AG04449 (cell line): ENCODE results near the gene ADGRG2.
"Not testable (repeated sequence)": the region's sequence is repeated elsewhere in the genome, so short reads cannot be mapped to it uniquely, and the experiment has no call there.

ENCODE experiments used
- CTCF ChIA-PET: fragments of 350-600 bp; formaldehyde crosslinking; extraction: SDS; loops from one replicate; lab custom pipeline; 2021; ENCODE audit warnings: antibody characterized with exemption; lab: Yijun Ruan, JAX
- POLR2A ChIA-PET: fragments of 400-600, 350-600 bp; formaldehyde crosslinking; extraction: SDS; loops from one replicate; lab custom pipeline; 2020; ENCODE audit warnings: antibody characterized with exemption, inconsistent platforms; lab: Yijun Ruan, JAX
- DNase-seq: peaks from one replicate; pipeline ENCODE4 v3.0.0-alpha.2; 2010; ENCODE audit warnings: low read depth, low spot score
- H3K4me3 ChIP-seq: 2 replicates; pipeline ENCODE4 v1.5.1; 2011; ENCODE audit warnings: low read depth, mild to moderate bottlenecking, control low read depth, low read length
- TF ChIP-seq, protein P1 (sequence below): IDR thresholded peaks from one replicate; pipeline ENCODE4 v1.5.1; 2011; ENCODE audit warnings: mild to moderate bottlenecking, moderate library complexity, low read length, control low read depth, inconsistent platforms; ENCODE audit not compliant: insufficient read depth; ENCODE audit errors: missing control alignments

Gene ADGRG2

DNA sequence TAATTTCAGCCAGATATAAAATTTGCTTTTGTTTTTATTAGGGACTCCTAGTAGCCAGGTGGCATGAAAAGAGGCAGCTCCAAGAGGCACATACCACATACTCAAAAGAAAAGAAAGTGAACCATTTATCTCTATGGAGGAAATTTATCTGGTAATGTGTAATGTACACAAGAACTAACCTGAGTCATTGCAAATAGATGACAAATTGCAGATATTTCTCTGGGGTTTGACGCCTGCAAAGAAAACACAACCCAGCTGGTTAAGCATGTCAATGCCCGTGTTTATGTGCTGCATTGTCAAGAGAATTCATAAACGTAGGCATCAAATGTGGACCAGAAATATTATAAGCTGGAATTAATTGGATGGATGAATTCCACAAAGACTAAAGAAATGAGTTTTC, 91.5 kb downstream of the ADGRG2 start:
- ChIA-PET CTCF (interaction anchor here (1.3 kb wide), 1 partner anchor 9 kb away, joined by 6 read pairs; no protein-coding TSS in a partner anchor), POLR2A (no interaction called here)
- TF ChIP-seq, protein P1, sequence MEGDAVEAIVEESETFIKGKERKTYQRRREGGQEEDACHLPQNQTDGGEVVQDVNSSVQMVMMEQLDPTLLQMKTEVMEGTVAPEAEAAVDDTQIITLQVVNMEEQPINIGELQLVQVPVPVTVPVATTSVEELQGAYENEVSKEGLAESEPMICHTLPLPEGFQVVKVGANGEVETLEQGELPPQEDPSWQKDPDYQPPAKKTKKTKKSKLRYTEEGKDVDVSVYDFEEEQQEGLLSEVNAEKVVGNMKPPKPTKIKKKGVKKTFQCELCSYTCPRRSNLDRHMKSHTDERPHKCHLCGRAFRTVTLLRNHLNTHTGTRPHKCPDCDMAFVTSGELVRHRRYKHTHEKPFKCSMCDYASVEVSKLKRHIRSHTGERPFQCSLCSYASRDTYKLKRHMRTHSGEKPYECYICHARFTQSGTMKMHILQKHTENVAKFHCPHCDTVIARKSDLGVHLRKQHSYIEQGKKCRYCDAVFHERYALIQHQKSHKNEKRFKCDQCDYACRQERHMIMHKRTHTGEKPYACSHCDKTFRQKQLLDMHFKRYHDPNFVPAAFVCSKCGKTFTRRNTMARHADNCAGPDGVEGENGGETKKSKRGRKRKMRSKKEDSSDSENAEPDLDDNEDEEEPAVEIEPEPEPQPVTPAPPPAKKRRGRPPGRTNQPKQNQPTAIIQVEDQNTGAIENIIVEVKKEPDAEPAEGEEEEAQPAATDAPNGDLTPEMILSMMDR, result no peak
- DNase-seq, result no peak
- H3K4me3 ChIP-seq, result no peak overlapping the region

DNA sequence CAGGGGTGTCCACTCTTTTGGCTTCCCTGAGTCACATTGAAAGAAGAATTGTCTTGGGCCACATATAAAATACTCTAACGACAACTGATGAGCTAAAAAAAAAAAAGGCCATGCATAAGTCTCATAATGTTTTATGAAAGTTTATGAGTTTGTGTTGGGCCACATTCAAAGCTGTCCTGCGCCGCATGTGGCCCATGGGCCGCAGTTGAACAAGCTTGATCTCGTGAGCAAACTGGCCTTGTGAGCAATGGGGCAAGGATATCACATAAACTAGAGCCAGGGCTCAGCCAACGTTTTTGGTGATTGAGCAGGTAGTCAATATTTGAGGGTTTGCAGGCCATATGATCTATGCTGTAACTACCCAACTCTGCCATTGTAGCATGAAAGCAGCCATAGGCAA, 93.7 kb downstream of the ADGRG2 start:
- H3K4me3 ChIP-seq, result no peak overlapping the region
- CTCF ChIA-PET, result interaction anchor here (1.1 to 1.6 kb wide), 3 partner anchors 10 to 12 kb away, joined by 3 to 7 read pairs (median 4); no protein-coding TSS in a partner anchor
- POLR2A ChIA-PET, result no interaction called here
- TF ChIP-seq, protein P1, result no peak
- no peak for DNase-seq

DNA sequence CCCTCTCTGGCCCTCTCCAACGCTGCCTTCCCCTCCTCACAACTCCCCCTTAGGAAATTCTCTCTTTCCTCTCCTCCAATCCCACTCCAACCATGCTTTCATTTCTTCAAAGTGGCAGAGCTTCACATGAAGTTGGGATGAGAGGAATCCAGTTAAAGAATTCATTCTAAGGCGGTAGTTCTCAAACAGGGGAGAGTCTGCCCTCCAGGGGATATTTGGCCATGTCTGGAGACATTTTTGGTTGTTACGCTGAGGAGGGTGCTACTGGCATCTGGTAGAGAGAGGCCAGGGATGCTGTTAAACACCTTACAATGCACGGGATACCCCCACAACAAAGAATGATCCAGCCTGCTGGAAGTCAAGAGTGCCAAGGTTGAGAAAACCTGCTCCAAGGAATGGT, 97.9 kb downstream of the ADGRG2 start:
- CTCF ChIA-PET, result no interaction called here
- POLR2A ChIA-PET, result no interaction called here
- no peak for DNase-seq
- TF ChIP-seq, protein P1, result no peak
- no peak overlapping the region for H3K4me3 ChIP-seq

GRCh38 chrX:19019996-19020395, 102.3 kb downstream of the ADGRG2 start:
- no peak overlapping the region for H3K4me3 ChIP-seq
- no peak for DNase-seq
- POLR2A ChIA-PET, result no interaction called here
- TF ChIP-seq, protein P1, result no peak
- CTCF ChIA-PET, result no interaction called here

- CTCF ChIA-PET, result interaction anchor here (0.6 to 4.6 kb wide), 9 partner anchors 12 to 316 kb away, joined by 3 to 21 read pairs (median 4); no protein-coding TSS in a partner anchor
- POLR2A ChIA-PET, result interaction anchor here (0.6 kb wide), 1 partner anchor 628 kb away, joined by 3 read pairs; no protein-coding TSS in a partner anchor
These were observed 105.0 kb downstream of the ADGRG2 start for GRCh38 chrX:19017271-19017670.

DNA sequence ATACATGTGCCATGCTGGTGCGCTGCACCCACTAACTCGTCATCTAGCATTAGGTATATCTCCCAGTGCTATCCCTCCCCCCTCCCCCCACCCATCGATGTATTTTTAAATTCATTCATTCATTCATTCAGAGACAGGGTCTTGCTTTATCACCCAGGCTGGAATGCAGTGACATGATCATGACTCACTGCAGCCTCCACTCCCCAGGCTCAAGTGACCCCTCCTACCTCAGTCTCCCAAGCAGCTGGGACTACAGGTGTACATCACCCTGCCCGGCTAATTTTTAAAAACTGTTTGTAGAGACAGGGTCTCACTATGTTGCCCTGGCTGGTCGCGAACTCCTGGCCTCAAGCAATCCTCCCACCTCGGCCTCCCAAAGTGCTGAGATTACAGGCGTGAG, 105.7 kb downstream of the ADGRG2 start:
- POLR2A ChIA-PET, result interaction anchor here (0.6 kb wide), 1 partner anchor 627 kb away, joined by 3 read pairs; no protein-coding TSS in a partner anchor
- not testable (repeated sequence) for DNase-seq, H3K4me3 ChIP-seq
- CTCF ChIA-PET, result interaction anchor here (0.6 to 4.6 kb wide), 7 partner anchors 12 to 317 kb away, joined by 3 to 21 read pairs (median 4); no protein-coding TSS in a partner anchor

More at GRCh38 chrX:19017271-19017670, 105.0 kb downstream of the ADGRG2 start:
- H3K4me3 ChIP-seq, result no peak overlapping the region
- DNase-seq, result no peak
- TF ChIP-seq, protein P1, result peak; percentile 38

DNA sequence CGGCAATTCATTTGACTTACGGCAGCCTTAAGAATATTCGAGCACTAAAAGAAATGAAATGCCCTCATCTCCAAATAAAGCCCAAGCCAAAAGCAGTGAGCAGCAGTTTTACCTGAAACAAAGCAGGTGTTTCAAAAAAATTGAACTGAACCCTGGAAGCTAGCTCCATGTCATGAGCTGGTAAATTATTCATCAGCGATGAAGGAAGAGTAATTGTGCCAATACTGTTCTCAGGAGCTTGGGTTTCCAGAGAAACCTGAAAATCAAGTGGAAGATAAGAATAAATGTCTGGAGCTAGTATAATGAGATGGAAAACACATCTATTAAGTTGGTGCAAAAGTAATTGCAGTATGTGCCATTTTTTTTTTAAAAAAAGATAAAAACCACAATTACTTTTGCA, 114.4 kb downstream of the ADGRG2 start:
- ChIA-PET POLR2A (no interaction called here), CTCF (no interaction called here)
- TF ChIP-seq, protein P1, result no peak
- no peak overlapping the region for H3K4me3 ChIP-seq
- no peak for DNase-seq
